Activated CD4-positive, alpha-beta T cell treated with anti-CD3 and anti-CD28 coated beads, Interleukin-10, Interleukin-2, amounts not matched to agents 100 ng/mL and 50 ng/mL, durations not matched to agents 16 hours and 8 hours (primary cell): ENCODE measurements around the gene ASPSCR1.

Experiments used
- DNase-seq: peaks from one replicate; pipeline ENCODE4 v3.0.0-alpha.2; 2020

Gene ASPSCR1

DNA sequence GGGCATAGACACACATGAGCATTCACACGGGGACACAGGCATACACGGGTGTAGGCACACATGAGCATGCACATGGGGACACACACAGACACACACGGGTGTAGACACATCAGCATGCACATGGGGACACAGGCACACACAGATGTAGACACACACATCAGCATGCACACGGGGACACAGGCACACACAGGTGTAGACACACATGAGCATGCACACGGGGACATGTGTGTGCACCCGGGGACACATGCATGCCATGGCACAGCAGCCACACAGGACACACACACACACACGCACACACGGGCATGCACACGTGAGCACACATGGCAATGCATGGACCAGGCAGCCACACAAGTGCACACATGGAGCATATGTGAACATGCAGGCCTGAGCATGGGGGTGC lies 65.2 kb downstream of the ASPSCR1 start:
- DNase-seq: no peak

GRCh38 chr17:82043507-82043906 lies 66.1 kb downstream of the ASPSCR1 start:
- no peak for DNase-seq

- no peak for DNase-seq
Measured at GRCh38 chr17:82045936-82046484, 68.6 kb downstream of the ASPSCR1 start.

GRCh38 chr17:82046903-82047302 lies 69.5 kb downstream of the ASPSCR1 start:
- no peak for DNase-seq

- DNase-seq: no peak
Measured at GRCh38 chr17:82047379-82047778, 70.0 kb downstream of the ASPSCR1 start.

DNA sequence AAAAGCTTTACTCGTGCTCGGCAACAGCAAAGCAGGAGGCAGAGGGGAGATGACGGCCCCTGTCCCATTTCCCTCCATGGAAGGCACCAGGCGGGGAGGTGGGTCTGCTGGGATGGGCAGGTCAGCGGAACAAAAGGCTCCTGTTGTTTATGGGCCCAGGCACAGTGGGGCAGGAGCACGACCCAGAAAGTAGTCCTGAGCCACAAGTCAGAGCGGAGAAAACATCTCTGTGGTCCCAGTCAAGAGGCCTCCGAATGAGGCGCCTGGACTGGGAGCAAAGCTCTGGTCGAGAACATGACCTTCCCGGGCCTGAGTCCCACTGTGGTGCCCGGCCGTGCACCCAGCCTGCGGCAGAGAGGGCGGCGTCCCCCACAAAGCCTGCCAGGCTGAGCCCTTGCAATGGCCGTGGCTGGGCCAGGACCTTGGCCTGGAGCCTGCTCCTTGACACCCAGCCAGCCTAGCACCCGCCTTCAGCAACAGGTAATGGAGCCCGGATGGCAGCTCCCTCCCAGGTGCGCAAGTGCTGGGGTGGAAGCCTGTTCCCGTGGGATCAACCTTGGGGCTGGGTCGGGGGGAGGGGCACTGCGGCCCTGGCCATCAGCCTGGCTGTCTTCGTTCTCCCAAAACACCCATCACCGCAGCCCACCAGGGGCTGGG lies 70.6 kb downstream of the ASPSCR1 start:
- DNase-seq: no peak

DNA sequence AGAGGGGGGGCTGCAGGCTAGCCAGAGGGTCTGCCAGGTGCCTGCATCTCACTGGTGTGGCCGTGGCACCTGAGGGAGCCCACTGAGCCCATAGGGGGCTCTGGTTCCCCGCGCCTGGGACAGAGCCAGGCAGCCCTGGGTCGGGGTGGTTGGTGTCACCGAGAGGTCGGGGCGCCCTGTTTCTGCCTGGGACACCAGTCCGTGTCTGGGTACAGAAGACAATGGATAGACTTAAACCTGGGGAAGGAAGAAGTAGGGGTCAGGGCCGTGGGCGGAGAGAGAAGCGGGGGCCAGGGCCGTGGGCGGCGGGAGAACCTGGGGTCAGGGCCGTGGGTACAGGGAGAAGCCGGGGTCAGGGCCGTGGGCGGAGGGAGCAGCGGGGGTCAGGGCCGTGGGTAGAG lies 71.1 kb downstream of the ASPSCR1 start:
- DNase-seq: no peak

- DNase-seq: no peak
Measured at GRCh38 chr17:82049106-82049505, 71.7 kb downstream of the ASPSCR1 start.

DNA sequence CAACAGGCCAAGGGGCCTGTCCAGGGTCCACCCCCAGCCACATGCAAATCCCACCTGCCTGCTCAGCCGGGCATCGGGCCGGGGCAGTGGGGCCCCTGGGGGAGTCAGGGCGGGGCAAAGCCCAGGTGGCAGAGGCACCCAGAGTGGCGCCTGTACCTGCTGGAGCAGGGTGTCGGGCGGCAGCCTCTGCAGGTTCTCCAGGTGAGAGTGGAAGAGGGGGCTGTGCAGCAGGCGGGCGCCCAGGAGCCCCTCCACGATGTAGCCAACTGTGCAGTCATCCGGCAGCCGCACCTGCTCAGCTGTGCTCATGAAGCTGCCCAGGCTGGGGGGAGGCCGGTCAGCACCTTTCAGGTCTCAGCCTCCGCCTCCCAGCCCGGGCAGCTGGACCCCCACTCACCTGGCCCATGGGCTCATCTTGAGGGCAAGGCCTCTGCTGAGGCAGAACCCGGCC lies 72.1 kb downstream of the ASPSCR1 start:
- no peak for DNase-seq

- DNase-seq: no peak
Measured at GRCh38 chr17:82050152-82050760, 72.8 kb downstream of the ASPSCR1 start.

GRCh38 chr17:82050761-82051641 lies 73.6 kb downstream of the ASPSCR1 start:
- no peak for DNase-seq

- peak; percentile 83 for DNase-seq
Measured at GRCh38 chr17:82051776-82052637, 74.6 kb downstream of the ASPSCR1 start, which contains the start of the genes GPS1 and RFNG. TSS of gene GPS1 (plus strand) at chr17:82051898. CDS start at chr17:82051932, 34 bp downstream. TSS of gene RFNG (minus strand) at chr17:82051811. CDS start at chr17:82051766, 45 bp downstream.

DNA sequence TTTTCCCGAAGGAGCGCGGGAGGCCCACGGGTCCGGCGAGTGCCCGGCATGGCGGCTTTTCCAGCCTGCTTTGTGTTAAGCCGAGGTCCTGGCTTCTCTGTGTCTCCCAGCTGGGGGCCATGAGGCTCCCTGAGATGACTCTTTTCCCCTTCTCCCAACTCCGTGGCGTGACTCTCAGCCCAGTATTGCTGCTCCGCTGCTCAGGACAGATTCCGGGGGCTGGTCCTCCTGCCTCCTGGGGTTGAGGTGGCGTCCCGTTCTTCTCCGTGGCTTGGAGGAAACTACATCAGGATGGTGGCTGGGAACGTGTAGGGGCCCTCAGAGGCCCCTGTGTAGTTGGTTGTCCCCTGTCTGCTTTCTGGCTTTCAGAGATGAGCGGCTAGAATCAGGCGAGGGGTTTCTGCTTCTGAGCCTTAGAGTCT lies 75.2 kb downstream of the ASPSCR1 start:
- DNase-seq: no peak

DNA sequence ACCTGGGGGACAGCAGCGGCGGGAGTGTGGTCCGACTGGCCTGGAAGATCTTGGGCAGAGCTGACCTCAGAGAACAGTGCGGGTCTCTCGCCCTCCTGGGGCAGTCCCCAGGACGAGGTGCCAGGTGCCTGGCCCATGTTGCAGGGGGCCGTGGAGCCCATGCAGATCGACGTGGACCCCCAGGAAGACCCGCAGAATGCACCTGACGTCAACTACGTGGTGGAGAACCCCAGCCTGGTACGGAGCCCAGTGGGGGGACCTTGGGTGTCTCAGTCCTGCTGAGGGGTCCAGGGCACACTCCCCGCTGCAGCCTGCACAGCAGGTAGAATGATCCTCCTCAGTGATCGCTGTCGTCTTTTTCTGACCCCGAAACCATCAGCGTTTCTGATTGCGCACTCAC lies 75.7 kb downstream of the ASPSCR1 start:
- DNase-seq: no peak

- DNase-seq: no peak
Measured at GRCh38 chr17:82053556-82054263, 76.3 kb downstream of the ASPSCR1 start.

DNA sequence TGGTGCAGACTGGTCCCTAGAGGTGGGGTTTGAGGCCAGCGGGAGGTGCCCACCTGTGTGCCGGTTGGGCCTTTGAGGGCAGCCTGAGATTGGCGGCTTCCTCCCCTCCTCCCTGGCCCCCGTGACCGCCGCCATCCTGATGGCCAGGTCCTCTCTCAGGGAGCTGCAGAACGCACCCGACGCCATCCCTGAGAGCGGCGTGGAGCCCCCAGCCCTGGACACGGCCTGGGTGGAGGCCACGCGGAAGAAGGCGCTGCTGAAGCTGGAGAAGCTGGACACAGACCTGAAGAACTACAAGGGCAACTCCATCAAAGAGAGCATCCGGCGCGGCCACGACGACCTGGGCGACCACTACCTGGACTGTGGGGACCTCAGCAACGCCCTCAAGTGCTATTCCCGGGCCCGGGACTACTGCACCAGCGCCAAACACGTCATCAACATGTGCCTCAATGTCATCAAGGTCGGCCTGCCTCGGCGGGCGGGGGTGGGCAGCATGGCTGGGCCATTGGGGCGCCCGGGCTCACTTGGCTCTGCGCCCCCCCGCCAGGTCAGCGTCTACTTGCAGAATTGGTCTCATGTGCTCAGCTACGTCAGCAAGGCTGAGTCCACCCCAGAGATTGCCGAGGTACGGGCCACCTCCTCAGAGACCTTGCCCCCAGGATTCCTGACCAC lies 77.1 kb downstream of the ASPSCR1 start:
- DNase-seq: no peak

DNA sequence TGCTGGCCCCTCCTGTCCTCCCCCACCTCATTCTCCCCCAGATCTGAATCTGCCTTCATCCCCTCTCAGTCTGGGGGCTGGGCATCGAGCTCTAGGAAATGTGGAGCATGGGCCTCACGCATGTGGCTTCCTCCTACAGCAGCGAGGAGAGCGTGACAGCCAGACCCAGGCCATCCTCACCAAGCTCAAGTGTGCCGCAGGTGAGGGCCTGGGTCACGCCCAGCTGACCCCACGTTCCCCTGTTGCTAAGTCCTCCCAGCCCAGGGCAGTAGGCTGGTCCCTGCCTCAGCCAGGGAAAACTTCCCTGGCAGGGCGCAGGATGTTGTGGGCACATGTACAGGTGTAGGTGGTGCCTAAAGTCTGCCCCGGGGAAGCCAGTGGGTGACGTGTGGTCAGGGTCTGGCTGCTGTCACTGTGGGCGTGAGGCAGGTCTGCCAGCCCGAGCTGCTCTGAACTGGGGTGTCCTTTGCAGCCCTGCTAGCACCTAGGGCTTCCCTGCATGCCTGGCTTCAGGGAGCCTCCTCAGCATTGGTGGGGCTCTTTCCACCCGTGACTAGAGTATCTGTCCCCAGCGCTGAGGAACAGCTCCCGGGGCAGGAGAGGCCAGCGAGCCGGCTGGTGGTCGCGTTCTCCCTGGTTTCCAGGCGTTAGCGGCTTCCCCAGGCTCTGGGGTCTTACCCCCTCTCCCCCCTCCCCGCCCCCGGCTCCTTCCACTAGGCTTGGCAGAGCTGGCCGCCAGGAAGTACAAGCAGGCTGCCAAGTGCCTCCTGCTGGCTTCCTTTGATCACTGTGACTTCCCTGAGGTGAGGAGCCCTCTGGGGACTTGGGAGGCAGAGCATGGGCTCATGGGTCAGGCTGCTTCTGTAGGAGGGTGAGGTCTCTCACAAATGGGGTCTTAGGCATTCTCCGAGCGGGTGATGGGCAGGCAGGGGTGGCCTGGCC lies 77.9 kb downstream of the ASPSCR1 start:
- DNase-seq: no peak

- no peak for DNase-seq
Measured at GRCh38 chr17:82055965-82056728, 78.7 kb downstream of the ASPSCR1 start.
